ENCODE data around the gene LEKR1. TPM values are rescaled to one million over a fixed set of nuclear protein-coding genes. Genes with fewer than 3 reads are reported as not detected.

The LEKR1 gene
- total and polyA plus RNA-seq, 2 donors (not counting 1 experiment from before 2014, with no cell fraction given): 0.94 to 4.7 TPM

GRCh38 chr3:156957715-156958114, 131.6 kb downstream of the LEKR1 start:
- H3K79me2 ChIP-seq (ENCODE audit: control insufficient read depth, insufficient read depth, low read length): no peaks in the 10 kb centered on the region
- H3K4me3 ChIP-seq (ENCODE audit: control extremely low read depth in 1 of 5, extremely low read depth in 1 of 5, insufficient read depth in 1 of 5, low read depth in 2 of 5, low read length in 4 of 5): no peak overlapping the region
- no peaks in the 10 kb centered on the region for H4K20me1 ChIP-seq (ENCODE audit: control insufficient read depth, insufficient read depth, low read length, poor library complexity, severe bottlenecking)
- H3K9me3 Mint-ChIP-seq (ENCODE audit: insufficient read depth): peaks cover 2% of the 10 kb centered on the region
- no peak overlapping the region for H3K4me2 ChIP-seq (replicated peaks; ENCODE audit: low read depth, low read length, poor library complexity, severe bottlenecking)
- H3K27ac Mint-ChIP-seq: no peak overlapping the region
- no peak for DNase-seq
- peaks cover 3 to 5% of the 10 kb centered on the region in 2 donors for H3K4me1 ChIP-seq (ENCODE audit: control insufficient read depth in 2 of 2, insufficient read depth in 2 of 2, low read length in 2 of 2)
- no peak for ATAC-seq (ENCODE audit: low read depth)
- intact Hi-C loops (cut with micrococcal nuclease): no loop called here
- H3K4me1 Mint-ChIP-seq: peaks cover 7% of the 10 kb centered on the region
- ChIA-PET CTCF (no interaction called here), POLR2A (no interaction called here)
- no peaks in the 10 kb centered on the region for H3K27me3 ChIP-seq (replicated peaks in 1 of 4; ENCODE audit: control extremely low read depth in 1 of 4, control insufficient read depth in 3 of 4, insufficient read depth in 4 of 4, low read length in 3 of 4)
- H3K9me3 ChIP-seq (ENCODE audit: control extremely low read depth in 1 of 3, control insufficient read depth in 2 of 3, insufficient read depth in 1 of 3, low read length in 2 of 3): no peaks in the 10 kb centered on the region
- H3K27ac ChIP-seq (ENCODE audit: low read length in 2 of 2): no peak overlapping the region
- no peaks in the 10 kb centered on the region for H3K36me3 ChIP-seq (replicated peaks in 1 of 2; ENCODE audit: control extremely low read depth in 1 of 2, control insufficient read depth in 1 of 2, extremely low read depth in 1 of 2, insufficient read depth in 2 of 2, low read length in 1 of 2)
- no peaks in the 10 kb centered on the region for H3K27me3 Mint-ChIP-seq
- H3K9ac ChIP-seq (ENCODE audit: low read length): no peak overlapping the region
- no peak overlapping the region for H2AFZ ChIP-seq (ENCODE audit: insufficient read depth, low read depth, low read length, poor library complexity, severe bottlenecking)
- H3K4me3 Mint-ChIP-seq: no peak overlapping the region
- WGBS (ENCODE audit: insufficient coverage): no CpG with 5 or more reads among the region's 1 CpG
- TF ChIP-seq CTCF (IDR thresholded peaks at IDR 0.05) (no peak), EZH2 (IDR thresholded peaks at IDR 0.05; ENCODE audit: borderline replicate concordance, insufficient read depth, low read depth, low read length, poor library complexity, severe bottlenecking) (no peak)

GRCh38 chr3:156963096-156963495, 136.9 kb downstream of the LEKR1 start:
- intact Hi-C loops (cut with micrococcal nuclease): no loop called here
- Mint-ChIP-seq H3K4me3 (no peak overlapping the region), H3K27ac (no peak overlapping the region), H3K27me3 (no peaks in the 10 kb centered on the region), H3K9me3 (ENCODE audit: insufficient read depth) (no peaks in the 10 kb centered on the region), H3K4me1 (no peaks in the 10 kb centered on the region)
- POLR2A ChIA-PET: no interaction called here
- Histone ChIP-seq H2AFZ (ENCODE audit: insufficient read depth, low read depth, low read length, poor library complexity, severe bottlenecking) (no peak overlapping the region), H3K4me1 (ENCODE audit: control insufficient read depth in 2 of 2, insufficient read depth in 2 of 2, low read length in 2 of 2) (no peaks in the 10 kb centered on the region), H3K9ac (ENCODE audit: low read length) (no peak overlapping the region), H3K27me3 (replicated peaks in 1 of 4; ENCODE audit: control extremely low read depth in 1 of 4, control insufficient read depth in 3 of 4, insufficient read depth in 4 of 4, low read length in 3 of 4) (no peaks in the 10 kb centered on the region), H3K27ac (ENCODE audit: low read length in 2 of 2) (no peak overlapping the region), H3K4me3 (ENCODE audit: control extremely low read depth in 1 of 5, extremely low read depth in 1 of 5, insufficient read depth in 1 of 5, low read depth in 2 of 5, low read length in 4 of 5) (no peak overlapping the region), H3K4me2 (replicated peaks; ENCODE audit: low read depth, low read length, poor library complexity, severe bottlenecking) (no peak overlapping the region), H3K79me2 (ENCODE audit: control insufficient read depth, insufficient read depth, low read length) (no peaks in the 10 kb centered on the region), H3K36me3 (replicated peaks in 1 of 2; ENCODE audit: control extremely low read depth in 1 of 2, control insufficient read depth in 1 of 2, extremely low read depth in 1 of 2, insufficient read depth in 2 of 2, low read length in 1 of 2) (no peaks in the 10 kb centered on the region), H3K9me3 (ENCODE audit: control extremely low read depth in 1 of 3, control insufficient read depth in 2 of 3, insufficient read depth in 1 of 3, low read length in 2 of 3) (peaks cover 0 to 4% (median 0%) of the 10 kb centered on the region in 3 donors), H4K20me1 (ENCODE audit: control insufficient read depth, insufficient read depth, low read length, poor library complexity, severe bottlenecking) (no peaks in the 10 kb centered on the region)
- ATAC-seq (ENCODE audit: low read depth): no peak
- TF ChIP-seq CTCF (IDR thresholded peaks at IDR 0.05) (no peak), EZH2 (IDR thresholded peaks at IDR 0.05; ENCODE audit: borderline replicate concordance, insufficient read depth, low read depth, low read length, poor library complexity, severe bottlenecking) (no peak)
- DNase-seq: no peak
- no CpG with 5 or more reads among the region's 3 CpGs for WGBS (ENCODE audit: insufficient coverage)
- CTCF ChIA-PET: no interaction called here
